HG02870 (cell line): Measurements from ENCODE around the gene PLCH1.
A peak's percentile ranks its signal among the peaks of the same experiment; 100 is the strongest.

ENCODE experiments used
- ATAC-seq: cut with Tn5 transposase; IDR thresholded peaks from one replicate; pipeline ENCODE4 v1.9.1; 2021; ENCODE audit warnings: mild to moderate bottlenecking, moderate library complexity; ENCODE audit not compliant: unreplicated experiment

Gene PLCH1

DNA sequence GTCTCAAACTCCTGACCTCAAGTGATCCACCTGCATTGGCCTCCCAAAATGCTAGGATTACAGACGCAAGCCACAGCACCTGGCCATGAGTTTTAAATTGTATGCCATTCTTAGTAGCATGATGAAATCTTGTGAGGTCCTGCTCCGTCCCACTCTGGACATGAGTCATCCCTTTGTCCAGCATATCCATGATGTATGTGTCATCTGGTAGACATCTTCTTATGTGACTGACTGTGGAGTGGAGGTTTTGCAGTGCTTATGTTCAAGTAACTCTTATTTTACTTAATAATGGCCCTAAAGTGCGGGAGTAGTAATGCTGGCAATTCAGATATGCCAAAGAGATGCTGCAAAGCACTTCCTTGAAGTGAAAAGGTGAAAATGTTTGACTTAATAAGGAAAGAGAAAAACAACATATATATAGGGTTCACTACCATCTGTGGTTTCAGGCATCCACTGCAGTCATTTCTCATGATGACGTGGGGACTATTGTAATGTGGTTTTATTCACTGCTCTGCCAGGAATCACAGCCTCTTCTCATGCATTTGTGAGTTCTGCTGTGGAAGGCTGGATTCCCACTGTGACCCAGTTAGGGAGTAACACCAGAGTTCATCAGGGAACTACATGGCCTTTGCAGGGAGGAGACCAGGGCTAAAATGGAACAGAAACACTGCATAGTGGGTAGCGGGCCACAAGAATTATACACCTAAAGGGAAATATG, 246.8 kb downstream of the PLCH1 start:
- no peak for ATAC-seq

DNA sequence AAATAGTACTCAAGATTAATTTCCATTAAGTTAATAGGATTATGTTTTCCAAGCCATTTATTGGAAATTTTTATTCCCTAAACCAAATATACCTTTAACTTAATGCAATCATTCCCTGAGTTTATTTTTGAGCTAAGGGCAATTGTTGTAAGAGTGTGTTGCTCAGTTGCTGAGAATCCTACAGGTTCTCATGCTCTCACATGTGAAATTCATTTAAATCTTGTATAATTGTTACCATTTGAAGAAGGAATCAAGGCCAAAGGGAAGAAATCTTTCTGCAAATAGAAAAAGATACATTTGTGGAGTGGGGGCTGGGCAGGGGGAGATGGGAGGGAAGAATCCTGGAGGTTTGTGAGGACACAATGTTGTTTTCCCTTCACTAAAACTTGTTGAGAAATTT, 248.7 kb downstream of the PLCH1 start:
- no peak for ATAC-seq

DNA sequence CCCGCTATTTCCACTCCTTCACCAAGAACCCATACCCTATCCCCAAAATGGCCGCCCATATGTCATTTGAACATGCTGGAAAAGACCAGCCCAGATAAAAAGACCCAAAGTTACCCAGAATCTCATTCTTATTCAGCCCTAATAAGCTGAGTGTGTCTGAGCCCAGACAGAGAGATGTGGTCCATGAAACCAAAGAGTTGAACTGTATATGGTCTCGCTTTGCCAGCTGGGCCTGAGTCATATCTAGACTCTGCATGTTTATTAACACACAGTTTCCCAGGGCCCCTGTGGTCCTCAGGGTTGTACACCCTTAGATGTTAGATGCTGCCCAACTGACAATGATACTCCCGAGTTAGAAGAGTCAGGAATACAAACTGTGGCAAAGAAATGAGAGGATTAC, 249.5 kb downstream of the PLCH1 start:
- ATAC-seq: peak; percentile 86

DNA sequence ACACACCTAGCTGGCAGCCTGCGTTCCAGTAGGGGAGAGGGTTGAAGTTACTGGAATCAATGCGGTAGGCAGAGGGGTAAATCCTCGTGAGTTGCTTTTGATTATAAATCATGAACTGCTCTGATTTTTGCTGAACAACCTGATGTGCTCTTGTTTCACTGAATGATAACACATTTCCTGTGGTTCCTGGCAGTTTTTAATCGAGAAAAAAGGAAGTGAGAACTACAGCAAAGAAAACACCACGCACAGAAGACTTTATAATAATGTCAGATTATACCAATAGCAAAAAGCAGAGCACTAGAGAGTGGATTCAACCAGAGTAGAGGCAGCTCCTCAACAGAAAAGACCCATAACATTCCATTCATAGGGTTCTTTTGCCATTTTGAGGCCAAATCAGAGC, 250.5 kb downstream of the PLCH1 start:
- ATAC-seq: peak; percentile 56

DNA sequence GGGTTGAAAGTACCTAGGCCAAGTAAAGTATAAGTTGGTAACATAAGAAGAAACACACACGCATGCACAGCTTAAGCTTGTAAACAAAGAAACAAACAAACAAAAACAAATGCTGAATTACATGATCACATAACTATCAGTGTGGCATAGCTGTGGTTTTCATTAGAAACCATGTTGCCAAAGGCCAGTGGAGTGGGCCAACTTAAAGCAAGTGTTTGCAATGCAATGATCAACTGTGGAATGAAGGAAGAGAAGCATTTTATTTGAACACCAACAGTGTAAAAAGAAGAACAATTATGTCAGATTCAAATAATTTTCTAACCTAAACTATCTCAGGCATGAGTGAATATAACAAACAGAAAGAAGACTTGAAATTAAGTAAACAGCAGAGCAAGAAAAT, 252.0 kb downstream of the PLCH1 start:
- ATAC-seq: no peak

DNA sequence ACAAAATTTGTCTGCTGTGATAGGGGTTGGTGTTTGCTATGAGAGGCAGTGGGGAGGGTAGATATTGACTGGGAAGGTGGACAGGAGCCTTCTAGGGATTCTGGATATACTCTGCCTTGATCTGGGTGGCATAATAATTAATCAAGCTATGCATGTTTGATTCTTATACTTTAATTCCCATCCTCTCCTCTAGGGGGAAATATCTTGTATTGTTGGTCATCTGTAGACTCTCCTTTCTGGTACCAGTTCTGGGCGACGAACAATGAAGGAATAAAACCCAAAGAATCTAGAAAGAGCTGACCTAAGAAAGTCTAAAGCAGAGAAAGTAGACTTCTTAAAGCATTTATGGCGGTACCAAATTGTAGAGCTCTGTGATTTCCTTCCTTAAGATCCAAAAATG, 253.2 kb downstream of the PLCH1 start:
- no peak for ATAC-seq

DNA sequence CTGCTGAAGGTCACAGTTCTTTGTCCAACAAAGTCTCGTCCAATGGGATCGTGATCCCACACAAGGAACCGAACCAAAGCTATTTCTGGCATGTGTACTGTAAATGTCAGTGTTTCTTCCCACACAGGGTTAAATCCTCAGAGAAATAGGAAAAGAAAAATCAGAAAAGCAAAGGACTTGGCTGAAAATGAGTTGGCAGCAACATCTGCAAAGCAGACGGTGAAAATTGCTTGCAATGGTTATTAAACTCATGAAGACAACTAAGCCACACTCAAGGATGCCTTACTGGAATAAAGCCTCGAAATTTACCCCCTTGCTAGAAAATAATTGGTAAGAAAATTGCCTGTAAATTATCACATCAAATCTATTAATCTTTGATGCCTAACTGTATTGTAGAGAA, 256.2 kb downstream of the PLCH1 start:
- no peak for ATAC-seq

DNA sequence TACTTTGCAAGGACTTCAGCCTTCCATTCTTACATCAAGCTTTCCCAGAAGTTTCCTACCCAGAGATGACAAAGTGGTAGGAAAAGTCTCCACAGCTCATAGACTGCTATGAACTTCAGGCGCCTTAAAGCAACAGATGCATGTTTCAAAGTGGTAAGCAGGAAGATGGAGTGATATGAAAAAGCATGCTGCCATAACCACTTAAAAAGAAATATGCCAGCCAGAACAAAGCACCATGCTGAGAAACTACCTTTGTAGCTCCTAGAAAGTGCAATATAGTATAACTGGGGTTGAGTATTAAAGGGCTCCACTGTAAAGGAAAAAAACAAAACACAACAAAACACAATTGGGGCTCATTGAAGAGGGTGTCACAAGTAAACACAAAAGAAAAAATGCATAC, 259.0 kb downstream of the PLCH1 start:
- ATAC-seq: no peak

DNA sequence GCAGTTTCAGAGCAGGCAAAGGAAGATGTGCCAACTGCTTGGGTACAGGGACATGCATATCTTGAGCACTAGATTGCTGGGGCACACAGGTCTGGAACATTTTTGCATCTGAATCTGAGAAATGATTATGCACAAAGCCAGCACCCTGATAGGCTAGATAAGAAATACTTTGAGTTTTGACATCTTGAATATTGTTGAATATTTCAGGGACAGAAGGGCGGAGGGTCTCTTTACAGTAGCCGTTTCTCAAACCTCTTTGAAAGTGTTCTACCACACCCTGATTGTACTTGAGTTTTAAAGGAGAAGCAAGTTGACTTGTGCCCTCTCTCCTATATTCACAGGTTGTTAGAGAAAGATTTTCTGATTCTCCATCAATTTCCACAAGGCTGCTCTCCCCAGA, 263.3 kb downstream of the PLCH1 start:
- ATAC-seq: no peak

DNA sequence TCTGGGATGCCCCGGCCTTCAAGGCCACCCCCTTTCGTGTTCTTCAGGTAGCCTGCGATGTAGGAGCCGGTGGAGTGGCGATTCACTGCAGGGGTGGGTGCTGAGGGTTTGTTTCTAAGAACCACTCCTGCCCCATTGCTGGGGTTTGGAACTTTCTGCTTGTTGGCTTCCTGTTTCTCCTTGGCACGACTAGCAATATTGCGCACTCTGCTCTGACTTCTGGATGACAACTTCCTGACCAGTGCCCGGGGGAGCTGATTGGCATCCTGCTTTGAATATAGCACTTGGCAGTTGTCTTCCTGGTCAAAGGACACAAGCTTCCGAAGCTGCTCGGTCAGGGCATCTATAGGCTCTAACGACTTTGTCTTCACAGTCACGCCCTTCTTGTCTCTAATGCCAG, 263.8 kb downstream of the PLCH1 start:
- ATAC-seq: no peak

DNA sequence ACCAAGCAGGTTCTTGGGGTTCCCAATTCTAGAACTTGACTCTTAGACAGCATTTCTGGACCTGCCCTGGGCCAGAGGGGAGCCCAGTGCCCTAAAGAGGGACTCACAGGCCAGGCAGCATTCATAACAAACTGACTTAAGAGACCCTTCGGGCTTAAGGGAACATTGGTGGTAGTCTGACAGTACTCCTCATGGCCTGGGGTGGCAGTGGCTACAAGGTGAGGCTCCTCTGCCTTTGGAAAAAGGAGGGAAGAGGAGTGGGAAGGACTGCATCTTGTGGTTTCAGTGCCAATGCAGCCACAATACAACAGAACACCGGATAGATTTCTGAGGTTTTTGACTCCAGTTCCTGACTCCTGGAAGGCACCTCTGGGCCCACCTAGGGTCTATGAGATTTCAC, 279.2 kb downstream of the PLCH1 start:
- no peak for ATAC-seq

DNA sequence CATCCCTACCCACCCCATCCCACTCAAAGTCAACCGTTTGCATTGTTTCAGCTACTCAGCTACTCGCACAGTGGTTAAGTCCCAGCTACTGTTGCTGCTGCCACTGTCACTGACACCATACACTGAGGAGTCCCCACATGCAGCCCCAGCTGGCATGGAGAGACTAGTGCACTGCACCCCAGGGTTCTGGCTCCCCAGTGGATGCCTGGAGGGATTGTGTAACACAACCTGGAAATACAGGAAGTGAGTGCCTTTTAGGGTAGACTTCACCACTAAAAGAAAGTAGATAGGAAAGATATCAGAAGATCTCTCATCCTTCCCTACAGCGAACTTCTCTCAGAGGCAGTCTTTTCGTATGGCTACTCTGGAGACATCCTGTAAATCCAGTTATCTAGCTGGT, 282.2 kb downstream of the PLCH1 start:
- no peak for ATAC-seq

DNA sequence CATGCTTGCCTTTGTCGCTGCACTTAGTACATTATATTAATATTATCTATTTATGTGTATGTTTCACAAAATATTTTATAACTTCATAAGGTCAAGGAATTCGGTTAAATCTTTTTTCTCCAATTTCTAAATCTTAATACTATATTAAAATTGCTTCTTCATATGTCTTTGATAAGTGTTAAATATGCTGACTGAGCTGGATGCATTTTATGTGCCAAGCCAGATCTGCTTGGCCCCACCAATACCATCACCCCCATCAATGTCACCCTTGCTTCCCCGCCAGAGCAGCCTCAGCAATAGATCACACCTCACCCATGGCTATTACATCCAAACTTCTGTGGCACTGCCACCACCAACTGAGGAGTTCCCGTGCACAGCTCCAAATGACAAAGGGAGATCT, 287.3 kb downstream of the PLCH1 start:
- ATAC-seq: no peak

DNA sequence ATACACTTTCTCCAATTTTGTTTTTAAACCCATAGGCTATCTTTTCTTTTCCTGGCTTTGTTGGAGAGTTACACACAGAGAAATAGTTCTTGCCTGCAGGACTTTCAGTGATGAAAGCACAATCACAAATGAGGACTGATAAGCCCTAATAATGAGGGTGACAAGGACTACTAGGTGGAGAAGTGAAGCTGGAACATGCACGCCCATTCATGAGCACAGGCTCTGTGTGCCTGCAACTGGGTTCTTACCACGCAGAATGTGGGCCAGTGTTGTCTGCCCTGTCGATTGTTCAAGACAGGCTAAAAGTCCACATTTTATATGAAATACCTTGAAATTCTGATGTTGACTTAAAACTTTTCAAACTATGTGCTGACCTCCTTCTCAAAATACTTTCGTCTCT, 289.1 kb downstream of the PLCH1 start:
- no peak for ATAC-seq

DNA sequence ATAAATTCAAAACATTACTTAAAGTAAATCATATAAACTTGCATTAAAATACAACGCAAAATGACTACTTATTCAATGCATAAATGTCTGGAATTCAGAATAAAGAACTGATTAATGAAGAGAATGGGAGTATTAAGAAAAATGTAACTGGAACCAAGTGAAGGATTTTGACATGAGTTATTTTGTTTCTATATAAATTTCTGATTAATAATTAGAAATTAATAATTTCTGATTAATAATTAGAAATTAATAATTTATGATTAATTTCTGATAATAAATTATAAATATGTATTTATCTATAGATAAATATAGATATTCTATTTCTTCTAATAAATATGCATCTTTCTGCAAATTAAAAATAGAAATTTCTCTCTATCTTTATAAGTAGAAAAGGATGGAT, 291.4 kb downstream of the PLCH1 start:
- no peak for ATAC-seq

DNA sequence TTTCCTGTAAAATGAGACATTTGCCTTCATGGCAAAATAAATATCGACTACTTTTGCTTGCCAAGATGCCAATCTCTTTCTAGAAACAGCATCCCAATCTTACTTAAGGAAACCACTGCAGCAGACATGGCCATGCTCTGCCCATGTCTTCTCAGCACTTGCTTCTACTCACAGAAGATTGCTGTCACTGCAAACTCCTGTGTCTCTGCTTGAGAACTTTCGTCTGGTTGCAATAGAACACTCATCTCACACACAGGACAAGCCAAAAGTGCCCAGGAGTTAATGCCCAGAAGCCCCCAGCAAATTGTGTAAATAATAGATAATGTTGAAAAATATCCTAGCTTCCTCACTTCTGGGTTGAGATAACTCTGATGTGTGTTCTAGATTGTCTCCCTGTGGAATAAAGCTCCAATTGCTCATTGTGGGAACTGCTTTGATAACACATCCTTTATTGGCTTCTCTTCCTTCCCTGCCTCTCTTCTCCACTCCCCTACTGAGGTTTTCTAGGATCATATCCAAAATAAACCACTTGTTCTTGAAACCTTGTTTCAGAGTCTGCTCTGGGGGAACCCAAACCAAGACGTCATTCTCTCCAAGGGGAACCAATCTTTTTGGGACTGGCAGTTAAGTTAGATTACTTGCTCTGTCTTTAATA, 295.1 kb downstream of the PLCH1 start:
- no peak for ATAC-seq

DNA sequence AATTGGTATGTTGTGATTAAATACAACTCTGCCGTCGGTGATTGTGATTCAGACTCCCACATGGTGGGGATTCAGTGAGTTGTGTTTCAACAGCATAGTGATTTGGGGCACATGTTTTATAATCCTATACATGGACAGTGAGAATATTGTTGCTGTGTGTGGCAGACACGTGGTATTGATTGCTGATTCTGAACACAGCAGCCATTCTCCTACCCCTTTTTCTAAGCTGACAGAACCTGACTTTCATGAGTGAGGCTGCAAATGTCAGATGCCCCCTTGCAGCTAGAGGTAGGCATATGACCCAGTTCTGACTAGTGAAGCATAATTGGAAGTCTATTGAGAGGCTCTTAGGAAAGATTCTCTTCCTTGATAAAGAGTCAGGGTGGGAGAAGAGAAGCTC, 296.3 kb downstream of the PLCH1 start:
- no peak for ATAC-seq

DNA sequence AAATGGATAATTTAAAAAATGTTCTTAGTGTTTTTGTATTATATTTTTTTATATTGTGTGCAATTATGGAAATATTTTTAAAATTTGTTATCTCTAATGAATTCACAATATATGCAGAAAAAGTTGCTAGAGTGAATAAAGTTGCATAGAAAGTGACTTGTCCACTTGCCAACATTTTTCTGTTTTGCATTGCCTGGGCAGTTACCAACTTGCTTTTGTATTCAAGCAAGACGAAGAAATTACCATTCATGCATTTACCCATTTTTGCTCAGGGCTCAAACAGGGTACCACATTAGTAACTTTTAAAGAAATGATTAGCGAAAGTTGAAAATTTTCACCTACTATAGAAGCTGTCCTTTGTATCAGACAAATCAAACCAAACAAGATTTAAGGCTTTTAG, 298.5 kb downstream of the PLCH1 start:
- no peak for ATAC-seq

DNA sequence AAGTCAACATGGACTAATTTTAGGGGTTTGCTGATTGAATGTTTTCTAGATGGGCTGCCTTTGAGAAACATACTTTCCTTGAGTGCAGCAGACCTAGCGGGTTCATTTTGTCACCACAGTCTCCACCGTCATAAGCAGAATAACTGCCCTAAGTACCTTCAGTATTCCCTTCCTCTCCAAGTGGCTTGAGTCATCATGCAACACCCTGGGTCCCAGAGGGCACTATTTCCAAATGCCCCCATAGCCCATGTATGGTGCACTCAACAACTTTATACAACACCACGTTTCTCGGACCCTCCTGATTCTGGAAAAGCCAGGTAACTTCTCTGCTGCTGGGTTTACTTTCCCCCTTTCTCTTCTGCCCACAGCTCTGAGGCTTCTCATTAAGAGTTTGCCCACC, 300.1 kb downstream of the PLCH1 start:
- no peak for ATAC-seq

DNA sequence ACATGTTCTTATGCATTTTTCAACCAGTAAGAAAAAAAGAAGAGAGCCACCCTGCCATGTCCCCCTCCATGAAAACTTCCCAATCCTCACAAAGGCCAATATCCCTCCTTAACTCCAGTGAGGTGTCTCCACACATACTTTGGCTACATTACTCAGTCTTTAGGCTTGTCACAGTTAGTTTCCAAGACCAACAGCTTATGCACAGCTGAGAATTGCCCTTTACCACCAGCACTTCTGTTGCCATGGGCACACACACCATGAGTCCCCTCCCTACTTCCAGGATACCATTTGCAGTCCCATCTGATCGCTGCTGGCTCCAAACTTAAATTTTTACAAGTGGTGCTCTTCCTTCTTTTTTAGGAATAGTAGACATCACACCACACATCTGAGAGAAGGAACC, 301.1 kb downstream of the PLCH1 start:
- ATAC-seq: no peak

DNA sequence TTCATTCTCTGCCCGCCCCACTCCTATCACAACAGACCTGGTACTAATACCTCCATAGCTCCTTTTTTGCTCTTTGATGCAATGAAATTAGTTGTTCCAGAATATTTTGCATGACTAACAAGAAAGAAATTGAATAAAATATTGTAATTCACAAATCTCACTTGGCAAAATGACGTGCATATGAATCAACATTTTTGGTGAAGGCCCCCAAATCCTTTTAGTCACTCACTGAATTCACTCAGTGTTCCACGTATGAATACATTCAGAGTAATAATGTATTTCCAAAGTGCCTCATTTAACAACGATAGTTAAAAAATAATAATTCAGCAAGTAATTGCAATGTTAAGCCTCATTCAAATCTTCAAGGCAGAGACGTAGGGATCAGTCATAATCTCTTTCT, 302.8 kb downstream of the PLCH1 start:
- ATAC-seq: no peak

DNA sequence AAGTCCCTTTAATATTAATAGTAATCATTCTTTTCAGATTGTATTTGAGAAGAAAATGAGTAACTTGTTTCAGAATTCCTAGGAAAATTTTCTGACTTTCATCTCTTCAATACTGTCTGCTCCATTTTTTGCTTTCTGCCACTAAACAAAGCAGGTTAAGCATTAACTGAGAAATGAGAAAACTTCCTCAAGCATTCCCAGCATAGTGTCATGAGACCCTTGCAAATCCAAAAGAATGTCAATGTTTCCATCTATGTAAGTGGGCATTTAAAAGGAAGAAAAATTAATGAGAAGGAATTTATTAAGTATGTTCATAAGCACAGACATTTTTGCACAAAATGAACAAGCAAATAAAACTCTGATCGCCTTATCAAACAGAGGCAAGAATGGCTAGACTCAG, 303.4 kb downstream of the PLCH1 start:
- ATAC-seq: no peak

DNA sequence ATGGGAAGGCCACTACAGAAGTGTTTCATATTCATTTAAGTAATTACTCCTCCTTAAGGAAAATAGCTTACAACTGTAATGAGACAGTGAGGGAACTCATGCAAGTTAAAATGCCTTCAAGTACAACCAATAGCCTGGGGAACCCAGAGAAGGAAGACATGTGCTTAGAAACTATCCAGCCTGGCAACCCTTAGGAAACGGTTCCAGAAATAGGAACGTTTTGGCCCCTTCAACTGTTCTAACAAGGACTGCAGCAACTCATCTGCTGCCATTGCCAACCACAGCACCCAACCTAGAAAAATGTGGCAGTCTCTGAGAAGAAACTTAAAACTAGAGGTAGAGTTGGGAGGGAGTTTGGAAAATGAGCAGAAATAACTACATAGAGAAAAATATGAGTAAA, 303.8 kb downstream of the PLCH1 start:
- ATAC-seq: no peak
